Naive thymus-derived CD8-positive, alpha-beta T cell (primary cell): ENCODE measurements around the gene KATNIP. TPM values are rescaled to one million over a fixed set of nuclear protein-coding genes. Genes with fewer than 3 reads are reported as not detected.

ENCODE experiments used
- ATAC-seq, 2 donors: fragments of 150-1000 bp; cut with Tn5 transposase in 1 of 2; sonication (Bioruptor Pico), chemical (Tn5 transposase) in 1 of 2; 1 replicate in 1 of 2; 2 replicates in 1 of 2; pipeline ENCODE4 v1.10.0; 2021; ENCODE audit warnings: mild to moderate bottlenecking in 2 of 2, moderate library complexity in 2 of 2
- POLR2A ChIA-PET: fragments of 350-600 bp; sonication (Branson Sonifier 250); formaldehyde crosslinking; loops from one replicate; lab custom pipeline; 2021; ENCODE audit warnings: antibody characterized with exemption; lab: Charles Lee
- DNase-seq, 10 donors: peaks; one replicate each; pipeline versions ENCODE4 v3.0.0 to v3.0.0-alpha.2; 2020 to 2022
- H3K27ac Mint-ChIP-seq, 10 donors: one replicate each; pipeline ENCODE4 v1.8.0; 2020 to 2022; ENCODE audit warnings: mild to moderate bottlenecking in 10 of 10, mixed read lengths in 10 of 10, moderate library complexity in 4 of 10, inconsistent platforms in 1 of 10
- H3K27me3 Mint-ChIP-seq, 5 donors: one replicate each; pipeline ENCODE4 v1.8.0; 2021 to 2022; ENCODE audit warnings: mixed read lengths in 5 of 5
- H3K36me3 Mint-ChIP-seq, 3 donors: one replicate each; pipeline ENCODE4 v1.8.0; 2020 to 2022; ENCODE audit warnings: mixed read lengths in 3 of 3, mild to moderate bottlenecking in 2 of 3, inconsistent platforms in 1 of 3
- H3K4me1 Mint-ChIP-seq, 4 donors: one replicate each; pipeline ENCODE4 v1.8.0; 2021 to 2022; ENCODE audit warnings: mixed read lengths in 4 of 4
- H3K4me3 Mint-ChIP-seq, 10 donors: one replicate each; pipeline ENCODE4 v1.8.0; 2020 to 2022; ENCODE audit warnings: mild to moderate bottlenecking in 10 of 10, mixed read lengths in 10 of 10, moderate library complexity in 6 of 10, inconsistent platforms in 1 of 10
- H3K9me3 Mint-ChIP-seq, 9 donors: one replicate each; pipeline ENCODE4 v1.8.0; 2020 to 2022; ENCODE audit warnings: mixed read lengths in 9 of 9, mild to moderate bottlenecking in 3 of 9, inconsistent platforms in 1 of 9, moderate library complexity in 1 of 9
- polyA plus RNA-seq, 3 donors: library from polyadenylated mRNA; unstranded; fragments of 300-500 nt; fragmentation: Illumina TruSeq; gene quantifications; one replicate each; pipeline ENCODE4 v1.2.3, GENCODE V29; 2021
- total RNA-seq, 8 experiments: library from RNA in 2 of 8; stranded (reverse) in 2 of 8; gene quantifications; one replicate each; pipeline ENCODE4 v1.2.3 and lab custom pipeline; 2021 to 2026

The KATNIP gene
- total and polyA plus RNA-seq, 5 experiments from 2014 or later = 1.3 to 23.4 (median 3.4) TPM

- Mint-ChIP-seq H3K27me3 (no peaks in the 10 kb centered on the region), H3K27ac (peak overlapping the region in 3 of 10 donors; percentile 46 to 63 (median 52)), H3K4me1 (peaks cover 0 to 9% (median 0%) of the 10 kb centered on the region in 4 donors), H3K4me3 (no peak overlapping the region), H3K36me3 (peaks cover 0 to 54% (median 15%) of the 10 kb centered on the region in 3 donors), H3K9me3 (no peaks in the 10 kb centered on the region)
- POLR2A ChIA-PET = no interaction called here
- DNase-seq (no peak), ATAC-seq (no peak)
Observed at GRCh38 chr16:27518226-27518625, 31.7 kb upstream of the KATNIP start.

- no peak for ATAC-seq
- no peaks in the 10 kb centered on the region for H3K9me3 Mint-ChIP-seq
- H3K27me3 Mint-ChIP-seq = no peaks in the 10 kb centered on the region
- POLR2A ChIA-PET = no interaction called here
- no peak overlapping the region for H3K4me3 Mint-ChIP-seq
- DNase-seq = no peak
- peak overlapping the region in 2 of 10 donors; percentile 21 to 57 for H3K27ac Mint-ChIP-seq
- H3K4me1 Mint-ChIP-seq = peaks cover 0 to 9% (median 0%) of the 10 kb centered on the region in 4 donors
- peaks cover 0 to 67% (median 13%) of the 10 kb centered on the region in 3 donors for H3K36me3 Mint-ChIP-seq
Observed at GRCh38 chr16:27520982-27521673, 28.8 kb upstream of the KATNIP start.

- no peak for ATAC-seq
Observed at GRCh38 chr16:27522173-27522707, 27.7 kb upstream of the KATNIP start.

GRCh38 chr16:27526180-27526579, 23.8 kb upstream of the KATNIP start:
- Mint-ChIP-seq H3K9me3 (no peaks in the 10 kb centered on the region), H3K36me3 (peaks cover 5 to 93% (median 37%) of the 10 kb centered on the region in 3 donors), H3K27ac (no peak overlapping the region), H3K4me3 (no peak overlapping the region), H3K27me3 (no peaks in the 10 kb centered on the region), H3K4me1 (peaks cover 0 to 8% (median under 1%) of the 10 kb centered on the region in 4 donors)
- POLR2A ChIA-PET = no interaction called here
- no peak for ATAC-seq
- DNase-seq = no peak

More at GRCh38 chr16:27522173-27522707, 27.7 kb upstream of the KATNIP start:
- POLR2A ChIA-PET = no interaction called here
- Mint-ChIP-seq H3K4me3 (no peak overlapping the region), H3K4me1 (peaks cover 0 to 11% (median 0%) of the 10 kb centered on the region in 4 donors), H3K27me3 (no peaks in the 10 kb centered on the region), H3K27ac (peak overlapping the region in 3 of 10 donors; percentile 21 to 78 (median 55)), H3K9me3 (no peaks in the 10 kb centered on the region), H3K36me3 (peaks cover 5 to 77% (median 17%) of the 10 kb centered on the region in 3 donors)
- no peak for DNase-seq

GRCh38 chr16:27528294-27528693, 21.6 kb upstream of the KATNIP start:
- POLR2A ChIA-PET = no interaction called here
- no peak for ATAC-seq
- no peaks in the 10 kb centered on the region for H3K27me3 Mint-ChIP-seq

GRCh38 chr16:27529962-27530361, 20.0 kb upstream of the KATNIP start:
- DNase-seq (no peak), ATAC-seq (no peak)
- Mint-ChIP-seq H3K4me3 (peak overlapping the region in 1 of 10 donors; percentile 22), H3K27me3 (no peaks in the 10 kb centered on the region), H3K36me3 (peaks cover 13 to 95% (median 45%) of the 10 kb centered on the region in 3 donors), H3K9me3 (no peaks in the 10 kb centered on the region), H3K27ac (peak overlapping the region in 2 of 10 donors; percentile 37 to 42), H3K4me1 (peaks cover 3 to 10% (median 9%) of the 10 kb centered on the region in 4 donors)
- POLR2A ChIA-PET = no interaction called here

More at GRCh38 chr16:27528294-27528693, 21.6 kb upstream of the KATNIP start:
- no peak overlapping the region for H3K4me3 Mint-ChIP-seq
- DNase-seq = no peak
- peaks cover 7 to 98% (median 40%) of the 10 kb centered on the region in 3 donors for H3K36me3 Mint-ChIP-seq
- peak overlapping the region in 2 of 10 donors; percentile 31 to 55 for H3K27ac Mint-ChIP-seq
- H3K9me3 Mint-ChIP-seq = no peaks in the 10 kb centered on the region
- H3K4me1 Mint-ChIP-seq = peaks cover 3 to 10% (median 9%) of the 10 kb centered on the region in 4 donors

- Mint-ChIP-seq H3K4me3 (no peak overlapping the region), H3K27me3 (no peaks in the 10 kb centered on the region), H3K4me1 (peaks cover 3 to 10% (median 9%) of the 10 kb centered on the region in 4 donors), H3K27ac (no peak overlapping the region), H3K36me3 (peaks cover 13 to 95% (median 45%) of the 10 kb centered on the region in 3 donors), H3K9me3 (no peaks in the 10 kb centered on the region)
- POLR2A ChIA-PET = no interaction called here
- no peak for DNase-seq
- ATAC-seq = no peak
Observed at GRCh38 chr16:27531186-27531585, 18.8 kb upstream of the KATNIP start.

GRCh38 chr16:27531826-27532800, 17.8 kb upstream of the KATNIP start:
- Mint-ChIP-seq H3K27me3 (no peaks in the 10 kb centered on the region), H3K4me3 (no peak overlapping the region), H3K27ac (peak overlapping the region in 4 of 10 donors; percentile 31 to 86 (median 60)), H3K9me3 (no peaks in the 10 kb centered on the region), H3K36me3 (peaks cover 8 to 95% (median 51%) of the 10 kb centered on the region in 3 donors), H3K4me1 (peaks cover 3 to 10% (median 8%) of the 10 kb centered on the region in 4 donors)
- ATAC-seq (no peak), DNase-seq (no peak)
- POLR2A ChIA-PET = no interaction called here

GRCh38 chr16:27534256-27534655, 15.7 kb upstream of the KATNIP start:
- Mint-ChIP-seq H3K9me3 (no peaks in the 10 kb centered on the region), H3K4me3 (no peak overlapping the region), H3K36me3 (peaks cover 13 to 95% (median 52%) of the 10 kb centered on the region in 3 donors), H3K27me3 (no peaks in the 10 kb centered on the region), H3K4me1 (peaks cover 8 to 17% (median 9%) of the 10 kb centered on the region in 4 donors), H3K27ac (peak overlapping the region in 1 of 10 donors; percentile 7)
- ATAC-seq (no peak), DNase-seq (no peak)
- POLR2A ChIA-PET = no interaction called here

GRCh38 chr16:27538528-27538927, 11.4 kb upstream of the KATNIP start:
- H3K27ac Mint-ChIP-seq = peak overlapping the region in 1 of 10 donors; percentile 43
- no peak overlapping the region for H3K4me3 Mint-ChIP-seq
- POLR2A ChIA-PET = no interaction called here
- peaks cover 0 to 3% (median 0%) of the 10 kb centered on the region in 9 donors for H3K9me3 Mint-ChIP-seq
- no peaks in the 10 kb centered on the region for H3K27me3 Mint-ChIP-seq
- DNase-seq (no peak), ATAC-seq (no peak)
- H3K4me1 Mint-ChIP-seq = peaks cover 8 to 13% (median 11%) of the 10 kb centered on the region in 4 donors
- peaks cover 19 to 93% (median 64%) of the 10 kb centered on the region in 3 donors for H3K36me3 Mint-ChIP-seq

GRCh38 chr16:27539120-27539519, 10.8 kb upstream of the KATNIP start:
- Mint-ChIP-seq H3K4me3 (no peak overlapping the region), H3K9me3 (peaks cover 0 to 3% (median 0%) of the 10 kb centered on the region in 9 donors), H3K27me3 (no peaks in the 10 kb centered on the region), H3K4me1 (peaks cover 10 to 16% (median 12%) of the 10 kb centered on the region in 4 donors), H3K36me3 (peaks cover 17 to 93% (median 64%) of the 10 kb centered on the region in 3 donors), H3K27ac (peak overlapping the region in 1 of 10 donors; percentile 43)
- DNase-seq (no peak), ATAC-seq (no peak)
- POLR2A ChIA-PET = no interaction called here

GRCh38 chr16:27539636-27540035, 10.3 kb upstream of the KATNIP start:
- peak overlapping the region in 1 of 10 donors; percentile 21 for H3K27ac Mint-ChIP-seq
- peaks cover 14 to 93% (median 69%) of the 10 kb centered on the region in 3 donors for H3K36me3 Mint-ChIP-seq
- POLR2A ChIA-PET = no interaction called here
- peaks cover 10 to 16% (median 12%) of the 10 kb centered on the region in 4 donors for H3K4me1 Mint-ChIP-seq
- H3K9me3 Mint-ChIP-seq = peaks cover 0 to 3% (median 0%) of the 10 kb centered on the region in 9 donors
- ATAC-seq = no peak
- peak overlapping the region in 1 of 10 donors; percentile 15 for H3K4me3 Mint-ChIP-seq
- H3K27me3 Mint-ChIP-seq = no peaks in the 10 kb centered on the region
- DNase-seq = no peak
